GM12875 (cell line): Measurements from ENCODE around the gene SCNN1A.

Experiments
- H3K4me3 ChIP-seq: one replicate; pipeline ENCODE4 v1.5.1; 2011; ENCODE audit warnings: low read depth, low read length, control low read depth
- CTCF ChIP-seq: IDR thresholded peaks from 2 replicates; pipeline ENCODE4 v1.5.1; 2011; ENCODE audit warnings: low read depth, mild to moderate bottlenecking, control low read depth, inconsistent platforms, low read length, moderate library complexity, borderline replicate concordance; ENCODE audit not compliant: insufficient read depth

SCNN1A gene

GRCh38 chr12:6311822-6312528 is 63.4 kb downstream of the SCNN1A start:
- TF ChIP-seq CTCF, result no peak
- no peak overlapping the region for H3K4me3 ChIP-seq

- TF ChIP-seq CTCF, result no peak
- no peak overlapping the region for H3K4me3 ChIP-seq
These were observed 64.4 kb downstream of the SCNN1A start for GRCh38 chr12:6310771-6311610.

- no peak overlapping the region for H3K4me3 ChIP-seq
- no peak for TF ChIP-seq CTCF
These were observed 67.8 kb downstream of the SCNN1A start for GRCh38 chr12:6307529-6307928.

GRCh38 chr12:6306599-6307220 is 68.7 kb downstream of the SCNN1A start:
- TF ChIP-seq CTCF, result no peak
- no peak overlapping the region for H3K4me3 ChIP-seq

GRCh38 chr12:6306151-6306550 is 69.2 kb downstream of the SCNN1A start:
- no peak overlapping the region for H3K4me3 ChIP-seq
- TF ChIP-seq CTCF, result no peak

- no peak overlapping the region for H3K4me3 ChIP-seq
- TF ChIP-seq CTCF, result no peak
These were observed 72.3 kb downstream of the SCNN1A start for GRCh38 chr12:6303071-6303470.
